Stomach (tissue), 4 donors: ENCODE measurements around the gene EDRF1.

Experiments used
- POLR2A ChIP-seq, 4 donors: fragments of 450-650 bp; IDR thresholded peaks; one replicate each; pipeline ENCODE4 v1.6.1; 2016; ENCODE audit warnings: antibody characterized with exemption in 4 of 4, control low read depth in 2 of 4, mild to moderate bottlenecking in 1 of 4, moderate library complexity in 1 of 4
- POLR2AphosphoS5 ChIP-seq, 3 donors: sonication (generic); formaldehyde crosslinking; IDR thresholded peaks; one replicate each; pipeline ENCODE4 v1.6.1; 2016; ENCODE audit warnings: antibody characterized with exemption in 3 of 3
- TF ChIP-seq, protein P1 (sequence below), 7 experiments: fragments of 450-650 bp in 4 of 7; fragments of 200-600 bp in 3 of 7; sonication (generic) in 3 of 7; IDR thresholded peaks; one replicate each; pipeline ENCODE4 v1.5.1; 2016 to 2019; ENCODE audit warnings: antibody characterized with exemption in 7 of 7, control low read depth in 2 of 7, mild to moderate bottlenecking in 1 of 7

DNA sequence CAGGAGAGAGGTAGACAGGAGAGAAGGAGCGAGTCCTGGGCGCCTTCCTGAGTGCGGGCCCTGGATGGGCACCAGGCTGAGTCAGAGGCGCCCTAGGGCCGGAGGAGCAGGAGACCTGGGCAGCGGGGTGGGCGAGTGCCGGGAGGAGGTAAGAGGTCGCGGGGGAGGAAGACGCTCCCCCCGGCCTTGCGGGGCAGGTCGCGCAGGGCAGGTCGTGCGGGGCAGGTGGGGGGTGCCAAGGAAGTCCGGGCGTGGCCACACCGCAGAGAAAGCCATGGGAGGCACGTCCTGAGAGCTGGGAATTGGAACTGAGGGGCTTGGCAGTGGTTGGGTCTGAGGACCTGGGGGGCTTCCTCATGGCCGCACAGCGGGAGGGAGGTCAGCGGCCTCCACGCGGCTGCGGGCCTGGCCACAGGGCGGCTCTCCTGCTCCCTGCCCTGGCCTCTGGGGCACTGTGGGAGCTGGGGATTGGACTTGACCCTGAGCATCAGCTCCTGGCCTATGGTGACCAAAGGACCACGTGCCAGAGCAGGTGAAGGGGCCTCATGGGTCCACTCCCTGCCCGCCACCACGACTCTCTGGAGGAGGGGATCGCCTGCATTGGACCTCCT, 55.2 kb downstream of the EDRF1 start:
- TF ChIP-seq, protein P1, sequence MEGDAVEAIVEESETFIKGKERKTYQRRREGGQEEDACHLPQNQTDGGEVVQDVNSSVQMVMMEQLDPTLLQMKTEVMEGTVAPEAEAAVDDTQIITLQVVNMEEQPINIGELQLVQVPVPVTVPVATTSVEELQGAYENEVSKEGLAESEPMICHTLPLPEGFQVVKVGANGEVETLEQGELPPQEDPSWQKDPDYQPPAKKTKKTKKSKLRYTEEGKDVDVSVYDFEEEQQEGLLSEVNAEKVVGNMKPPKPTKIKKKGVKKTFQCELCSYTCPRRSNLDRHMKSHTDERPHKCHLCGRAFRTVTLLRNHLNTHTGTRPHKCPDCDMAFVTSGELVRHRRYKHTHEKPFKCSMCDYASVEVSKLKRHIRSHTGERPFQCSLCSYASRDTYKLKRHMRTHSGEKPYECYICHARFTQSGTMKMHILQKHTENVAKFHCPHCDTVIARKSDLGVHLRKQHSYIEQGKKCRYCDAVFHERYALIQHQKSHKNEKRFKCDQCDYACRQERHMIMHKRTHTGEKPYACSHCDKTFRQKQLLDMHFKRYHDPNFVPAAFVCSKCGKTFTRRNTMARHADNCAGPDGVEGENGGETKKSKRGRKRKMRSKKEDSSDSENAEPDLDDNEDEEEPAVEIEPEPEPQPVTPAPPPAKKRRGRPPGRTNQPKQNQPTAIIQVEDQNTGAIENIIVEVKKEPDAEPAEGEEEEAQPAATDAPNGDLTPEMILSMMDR (IDR thresholded peaks at IDR 0.05): no peak
- TF ChIP-seq POLR2A (IDR thresholded peaks at IDR 0.05) (no peak), POLR2AphosphoS5 (IDR thresholded peaks at IDR 0.05) (no peak)
